Tibial nerve (tissue), 4 donors: ENCODE measurements around the gene HLCS. TPM values are rescaled to one million over a fixed set of nuclear protein-coding genes. Genes with fewer than 3 reads are reported as not detected.

Source experiments
- DNase-seq, 2 donors: peaks; one replicate each; pipeline ENCODE4 v3.0.0-alpha.2; 2019; ENCODE audit warnings: low spot score in 2 of 2
- H3K27ac ChIP-seq, 4 donors: fragments of 200-600 bp; sonication (generic) in 3 of 4; one replicate each; pipeline ENCODE4 v1.5.1; 2017 to 2019; ENCODE audit warnings: mild to moderate bottlenecking in 1 of 4
- H3K27me3 ChIP-seq, 2 donors: fragments of 200-600 bp; sonication (generic) in 1 of 2; one replicate each; pipeline versions ENCODE4 v1.5.1 to v1.6.0; 2017 to 2019
- H3K36me3 ChIP-seq, 3 donors: fragments of 200-600 bp; sonication (generic); one replicate each; pipeline ENCODE4 v1.5.1; 2018 to 2019
- H3K4me1 ChIP-seq, 4 donors: fragments of 200-600 bp; sonication (generic) in 3 of 4; one replicate each; pipeline ENCODE4 v1.5.1; 2017 to 2019
- H3K4me3 ChIP-seq, 4 donors: fragments of 200-600 bp; sonication (generic) in 3 of 4; one replicate each; pipeline ENCODE4 v1.5.1; 2017 to 2019; ENCODE audit warnings: mild to moderate bottlenecking in 1 of 4, moderate library complexity in 1 of 4
- H3K9me3 ChIP-seq, 4 donors: fragments of 200-600 bp; sonication (generic) in 3 of 4; one replicate each; pipeline ENCODE4 v1.5.1; 2017 to 2019
- CTCF ChIP-seq, 5 experiments: fragments of 200-600 bp in 3 of 5; fragments of 450-650 bp in 2 of 5; sonication (generic) in 3 of 5; IDR thresholded peaks; one replicate each; pipeline ENCODE4 v1.5.1; 2016 to 2019; ENCODE audit warnings: antibody characterized with exemption in 5 of 5, mild to moderate bottlenecking in 3 of 5, moderate library complexity in 2 of 5
- EP300 ChIP-seq, 2 donors: sonication (generic); formaldehyde crosslinking; IDR thresholded peaks; one replicate each; pipeline ENCODE4 v1.6.1; 2017; ENCODE audit warnings: antibody characterized with exemption in 2 of 2, mild to moderate bottlenecking in 1 of 2
- POLR2A ChIP-seq, 2 donors: fragments of 450-650 bp; IDR thresholded peaks; one replicate each; pipeline ENCODE4 v1.6.1; 2017; ENCODE audit warnings: antibody characterized with exemption in 2 of 2, mild to moderate bottlenecking in 2 of 2, moderate library complexity in 2 of 2
- WGBS, 2 donors: methylation state at CpG; one replicate each; pipeline ENCODE4 v1.1.5; 2018; 5-methylcytosine and 5-hydroxymethylcytosine counted together
- total RNA-seq, 4 donors: library from RNA; depleted of rRNA; stranded (reverse); fragments of >200 nt; gene quantifications; one replicate each; pipeline ENCODE4 v1.1.0, GENCODE V29; 2016

Gene HLCS
- total RNA-seq, 4 donors from 2014 or later, result 14.4 to 19.0 (median 17.4) TPM

- no peak for TF ChIP-seq POLR2A (IDR thresholded peaks at IDR 0.05)
- no peak for TF ChIP-seq CTCF (IDR thresholded peaks at IDR 0.05)
- no peak for TF ChIP-seq EP300 (IDR thresholded peaks at IDR 0.05)
- Histone ChIP-seq H3K9me3 (peaks cover 0 to 12% (median 2%) of the 10 kb centered on the region in 4 donors), H3K4me1 (no peaks in the 10 kb centered on the region), H3K36me3 (peaks cover 0 to 10% (median 0%) of the 10 kb centered on the region in 3 donors), H3K27me3 (no peaks in the 10 kb centered on the region), H3K4me3 (no peak overlapping the region), H3K27ac (no peak overlapping the region)
- WGBS, 2 donors, result 75 to 77% methylated on average over 10 of the region's 10 CpGs
- no peak for DNase-seq
Measured at GRCh38 chr21:36791180-36791579, 175.3 kb downstream of the HLCS start.

GRCh38 chr21:36790616-36791015, 175.9 kb downstream of the HLCS start:
- WGBS, 2 donors, result 72 to 84% methylated on average over 7 of the region's 7 CpGs
- Histone ChIP-seq H3K36me3 (peaks cover 0 to 10% (median 0%) of the 10 kb centered on the region in 3 donors), H3K4me1 (no peaks in the 10 kb centered on the region), H3K4me3 (no peak overlapping the region), H3K27me3 (no peaks in the 10 kb centered on the region), H3K27ac (no peak overlapping the region), H3K9me3 (peaks cover 0 to 6% (median 0%) of the 10 kb centered on the region in 4 donors)
- no peak for TF ChIP-seq POLR2A (IDR thresholded peaks at IDR 0.05)
- no peak for TF ChIP-seq CTCF (IDR thresholded peaks at IDR 0.05)
- no peak for TF ChIP-seq EP300 (IDR thresholded peaks at IDR 0.05)
- DNase-seq, result no peak

GRCh38 chr21:36788120-36788638, 178.3 kb downstream of the HLCS start:
- no peaks in the 10 kb centered on the region for H3K4me1 ChIP-seq
- WGBS, 2 donors, result 62 to 65% methylated on average over 12 of the region's 12 CpGs
- no peaks in the 10 kb centered on the region for H3K9me3 ChIP-seq
- H3K27me3 ChIP-seq, result no peaks in the 10 kb centered on the region
- H3K4me3 ChIP-seq, result no peak overlapping the region
- no peak overlapping the region for H3K27ac ChIP-seq
- no peak for DNase-seq
- peaks cover 0 to 10% (median 0%) of the 10 kb centered on the region in 3 donors for H3K36me3 ChIP-seq
- TF ChIP-seq EP300 (IDR thresholded peaks at IDR 0.05), result no peak
- TF ChIP-seq CTCF (IDR thresholded peaks at IDR 0.05), result no peak
- TF ChIP-seq POLR2A (IDR thresholded peaks at IDR 0.05), result no peak

- H3K4me3 ChIP-seq, result no peak overlapping the region
- peaks cover 0 to 10% (median 0%) of the 10 kb centered on the region in 3 donors for H3K36me3 ChIP-seq
- no peaks in the 10 kb centered on the region for H3K4me1 ChIP-seq
- H3K9me3 ChIP-seq, result no peaks in the 10 kb centered on the region
- no peak overlapping the region for H3K27ac ChIP-seq
- no peak for DNase-seq
- no peak for TF ChIP-seq EP300 (IDR thresholded peaks at IDR 0.05)
- no peak for TF ChIP-seq CTCF (IDR thresholded peaks at IDR 0.05)
- TF ChIP-seq POLR2A (IDR thresholded peaks at IDR 0.05), result no peak
- 91 to 93% methylated on average over 4 of the region's 4 CpGs for WGBS, 2 donors
- H3K27me3 ChIP-seq, result no peaks in the 10 kb centered on the region
Measured at GRCh38 chr21:36786186-36786585, 180.3 kb downstream of the HLCS start.

GRCh38 chr21:36785615-36786014, 180.9 kb downstream of the HLCS start:
- DNase-seq, result no peak
- 80 to 82% methylated on average over 2 of the region's 2 CpGs for WGBS, 2 donors
- TF ChIP-seq CTCF (IDR thresholded peaks at IDR 0.05), result no peak
- Histone ChIP-seq H3K4me1 (no peaks in the 10 kb centered on the region), H3K27me3 (no peaks in the 10 kb centered on the region), H3K36me3 (peaks cover 0 to 10% (median 0%) of the 10 kb centered on the region in 3 donors), H3K4me3 (no peak overlapping the region), H3K27ac (no peak overlapping the region), H3K9me3 (no peaks in the 10 kb centered on the region)
